GM19452 (cell line): ENCODE measurements around the gene TRIM15.
"Not testable (repeated sequence)": the region's sequence is repeated elsewhere in the genome, so short reads cannot be mapped to it uniquely, and the experiment has no call there.

Source experiments
- ATAC-seq: cut with Tn5 transposase; IDR thresholded peaks from one replicate; pipeline ENCODE4 v1.9.1; 2021; ENCODE audit not compliant: unreplicated experiment

Gene TRIM15

DNA sequence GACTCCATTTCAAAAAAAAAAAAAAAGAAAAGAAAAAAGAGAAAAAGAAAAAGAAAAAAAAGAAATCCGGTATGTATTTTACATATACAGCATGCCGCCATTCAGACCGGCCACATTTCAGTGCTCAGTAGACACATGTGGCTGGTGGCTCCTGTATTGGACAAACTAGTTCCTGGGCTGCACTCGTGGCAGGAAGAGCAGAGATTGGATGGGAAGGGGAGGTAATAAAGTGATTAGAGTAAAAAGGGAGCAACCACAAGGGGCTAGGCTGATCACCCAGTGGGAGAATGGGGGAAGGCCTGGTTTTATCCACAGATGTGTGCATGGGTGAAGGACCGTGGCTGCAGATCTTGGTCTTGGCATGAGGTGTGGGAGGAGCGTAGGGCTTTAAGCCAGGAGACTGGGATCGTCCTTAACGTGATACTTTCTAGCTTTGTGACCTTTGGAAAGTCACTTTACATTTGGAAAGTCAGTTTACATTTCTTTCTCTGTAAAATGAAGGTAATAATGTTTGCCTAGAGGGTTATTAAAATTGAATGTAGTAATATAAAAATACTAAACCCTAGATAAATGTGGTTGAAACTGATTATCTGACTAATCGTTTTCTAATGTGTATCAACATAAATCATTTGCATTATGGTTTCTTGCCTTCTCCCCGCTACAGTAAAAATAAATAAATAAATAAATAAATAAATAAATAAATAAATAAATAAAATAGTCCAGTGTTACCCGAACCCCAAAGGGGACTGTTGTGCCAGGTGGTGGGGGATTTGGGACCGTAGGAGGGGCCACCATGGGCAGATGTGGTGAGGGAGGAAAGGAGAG lies 869 bp upstream of the TRIM15 start:
- ATAC-seq, result no peak

DNA sequence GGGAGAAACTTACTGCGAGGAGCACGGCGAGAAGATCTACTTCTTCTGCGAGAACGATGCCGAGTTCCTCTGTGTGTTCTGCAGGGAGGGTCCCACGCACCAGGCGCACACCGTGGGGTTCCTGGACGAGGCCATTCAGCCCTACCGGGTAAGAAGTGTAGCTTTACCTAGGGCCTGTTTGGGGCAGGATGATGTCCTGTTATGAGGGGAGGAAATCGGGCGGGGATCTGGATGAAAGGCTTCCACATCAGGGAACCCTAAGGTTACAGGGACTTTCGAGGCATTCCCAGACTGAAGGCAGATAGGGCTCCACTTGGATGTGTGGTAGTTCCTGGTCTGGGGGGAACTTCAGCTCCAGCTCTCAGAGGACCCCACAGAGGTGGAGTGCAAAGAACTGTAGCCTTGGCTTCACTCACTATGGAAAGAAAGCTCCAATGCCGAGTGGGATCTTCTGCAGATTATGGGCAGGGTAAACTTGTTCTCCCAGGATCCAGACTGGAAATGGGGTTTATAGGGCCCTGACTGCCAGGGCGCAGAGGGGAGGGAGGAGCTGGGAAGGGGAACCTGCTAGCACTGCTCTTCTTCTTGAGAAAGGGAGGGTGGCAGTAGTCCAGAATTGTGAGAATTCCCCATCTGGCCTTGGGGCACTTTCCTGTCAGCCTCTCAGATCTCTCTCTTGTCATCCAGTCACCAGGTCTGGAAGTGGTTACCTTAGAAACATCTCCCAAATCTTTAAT lies 740 bp downstream of the TRIM15 start:
- ATAC-seq, result no peak

DNA sequence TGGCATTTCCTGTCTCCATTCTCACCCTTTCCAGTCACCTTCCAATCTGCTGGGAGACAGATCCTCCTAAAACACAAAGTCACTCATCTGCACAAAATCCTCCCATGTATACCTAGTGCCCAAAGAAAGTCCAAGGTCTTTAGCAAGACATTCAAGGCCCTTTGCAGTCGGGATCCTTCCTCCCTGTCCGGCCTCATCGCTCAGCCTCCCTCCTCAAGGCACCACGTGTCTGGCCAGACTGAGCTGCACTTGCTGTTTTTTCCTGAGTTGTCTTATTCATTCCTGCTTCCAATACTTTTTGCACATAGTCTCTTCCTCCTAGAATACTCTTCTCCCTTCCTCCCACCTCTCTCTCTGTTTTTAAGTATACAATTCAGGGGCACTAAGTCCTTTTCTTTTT lies 1.4 kb downstream of the TRIM15 start:
- ATAC-seq, result no peak

DNA sequence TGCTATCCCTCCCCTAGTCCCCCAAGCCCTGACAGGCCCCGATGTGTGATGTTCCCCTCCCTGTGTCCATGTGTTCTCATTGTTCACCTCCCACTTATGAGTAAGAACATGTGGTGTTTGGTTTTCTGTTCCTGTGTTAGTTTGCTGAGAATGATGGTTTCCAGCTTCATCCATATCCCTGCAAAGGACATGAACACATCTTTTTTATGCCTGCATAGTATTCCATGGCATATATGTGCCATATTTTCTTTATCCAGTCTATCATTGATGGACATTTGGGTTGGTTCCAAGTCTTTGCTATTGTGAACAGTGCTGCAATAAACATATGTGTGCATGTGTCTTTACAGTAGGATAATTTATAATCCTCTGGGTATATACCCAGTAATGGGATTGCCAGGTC lies 1.9 kb downstream of the TRIM15 start:
- ATAC-seq, result not testable (repeated sequence)

DNA sequence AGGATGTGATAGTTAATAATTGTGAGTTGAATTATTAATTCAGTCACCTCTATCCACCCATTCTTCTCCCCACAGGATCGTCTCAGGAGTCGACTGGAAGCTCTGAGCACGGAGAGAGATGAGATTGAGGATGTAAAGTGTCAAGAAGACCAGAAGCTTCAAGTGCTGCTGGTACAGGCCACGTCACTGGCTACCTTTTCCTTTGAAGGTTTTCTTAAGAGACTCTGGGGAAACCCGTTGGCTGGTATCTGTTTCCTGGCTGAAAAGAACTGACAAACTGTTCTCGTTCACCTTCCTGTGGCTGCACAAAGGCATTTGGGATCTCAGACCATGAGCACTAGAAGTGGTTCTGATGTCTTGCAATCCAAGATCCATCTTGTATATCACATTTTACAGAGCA lies 3.8 kb downstream of the TRIM15 start:
- ATAC-seq, result no peak

DNA sequence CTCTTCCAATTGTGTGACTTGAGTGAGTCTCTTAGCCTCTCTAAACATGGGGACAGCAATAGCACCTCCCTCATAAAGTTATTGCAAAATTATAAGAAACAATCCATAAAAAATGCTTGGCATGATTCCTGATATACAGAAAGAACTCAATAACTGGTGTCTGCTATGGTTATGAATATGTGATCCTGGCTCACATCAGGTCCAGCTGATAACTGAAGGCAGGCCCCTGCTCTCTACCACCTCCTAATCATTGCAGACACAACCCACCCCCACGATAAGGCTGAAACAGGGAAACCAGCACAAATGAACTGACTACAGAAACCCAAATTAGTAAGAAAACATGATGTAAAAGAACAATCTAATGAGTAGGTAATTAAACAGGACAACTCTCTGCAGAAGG lies 5.4 kb downstream of the TRIM15 start:
- ATAC-seq, result no peak

DNA sequence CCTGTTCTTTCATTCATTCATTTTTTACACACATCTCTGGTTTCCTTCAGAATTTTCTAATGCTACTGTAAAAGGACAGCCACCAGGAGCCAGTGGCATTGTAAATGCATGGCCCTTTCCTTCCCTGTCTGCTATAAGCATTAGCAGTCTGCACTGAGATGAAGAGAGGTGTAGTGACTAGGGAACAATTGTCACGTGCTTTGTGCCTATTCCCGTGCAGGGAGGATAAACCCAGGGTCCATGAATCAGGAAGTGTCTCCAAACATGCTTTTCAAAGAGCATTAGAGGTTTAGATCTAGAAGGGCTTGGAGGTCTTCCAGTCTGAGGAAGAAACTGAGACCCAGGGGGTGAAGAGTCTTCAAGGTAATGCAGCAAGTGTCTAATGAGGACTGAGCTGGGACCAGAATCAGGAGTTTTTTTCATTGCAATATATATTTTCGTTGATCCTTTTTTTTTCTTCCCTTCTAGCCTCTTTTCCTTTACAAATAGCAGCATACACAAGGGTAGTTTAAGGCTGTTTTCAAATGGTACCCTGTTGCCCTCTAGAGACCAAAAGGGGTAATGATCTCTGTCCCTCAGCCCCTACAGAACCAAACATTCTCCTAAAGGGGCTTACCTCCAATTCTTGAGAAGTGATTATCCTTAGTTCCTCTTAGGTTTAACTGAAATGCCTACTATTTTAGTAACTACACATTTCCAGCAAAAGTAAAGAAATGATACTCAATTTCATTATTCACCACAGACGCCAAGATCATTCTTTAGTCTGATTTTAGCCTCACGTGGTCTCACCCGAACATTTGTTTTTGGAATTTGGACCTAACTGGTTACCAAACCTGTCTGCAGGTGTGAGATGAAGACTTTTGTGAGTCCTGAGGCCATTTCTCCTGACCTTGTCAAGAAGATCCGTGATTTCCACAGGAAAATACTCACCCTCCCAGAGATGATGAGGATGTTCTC lies 6.6 kb downstream of the TRIM15 start:
- ATAC-seq, result no peak

DNA sequence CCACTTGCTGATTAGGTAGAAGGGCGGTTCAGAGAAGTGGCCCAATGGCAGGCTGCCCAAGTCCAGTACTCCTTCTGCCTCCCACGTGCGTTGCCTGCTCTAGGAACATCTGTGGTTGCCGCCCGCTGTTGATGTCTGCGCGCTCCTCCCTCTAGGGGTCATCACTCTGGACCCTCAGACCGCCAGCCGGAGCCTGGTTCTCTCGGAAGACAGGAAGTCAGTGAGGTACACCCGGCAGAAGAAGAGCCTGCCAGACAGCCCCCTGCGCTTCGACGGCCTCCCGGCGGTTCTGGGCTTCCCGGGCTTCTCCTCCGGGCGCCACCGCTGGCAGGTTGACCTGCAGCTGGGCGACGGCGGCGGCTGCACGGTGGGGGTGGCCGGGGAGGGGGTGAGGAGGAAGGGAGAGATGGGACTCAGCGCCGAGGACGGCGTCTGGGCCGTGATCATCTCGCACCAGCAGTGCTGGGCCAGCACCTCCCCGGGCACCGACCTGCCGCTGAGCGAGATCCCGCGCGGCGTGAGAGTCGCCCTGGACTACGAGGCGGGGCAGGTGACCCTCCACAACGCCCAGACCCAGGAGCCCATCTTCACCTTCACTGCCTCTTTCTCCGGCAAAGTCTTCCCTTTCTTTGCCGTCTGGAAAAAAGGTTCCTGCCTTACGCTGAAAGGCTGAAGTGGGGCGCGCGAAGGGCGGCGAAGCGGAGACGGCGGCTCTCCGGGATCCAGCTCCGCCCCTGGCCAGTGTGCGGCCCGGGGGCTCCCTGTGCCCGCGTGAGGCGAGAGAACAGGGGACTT lies 8.5 kb downstream of the TRIM15 start:
- no peak for ATAC-seq

DNA sequence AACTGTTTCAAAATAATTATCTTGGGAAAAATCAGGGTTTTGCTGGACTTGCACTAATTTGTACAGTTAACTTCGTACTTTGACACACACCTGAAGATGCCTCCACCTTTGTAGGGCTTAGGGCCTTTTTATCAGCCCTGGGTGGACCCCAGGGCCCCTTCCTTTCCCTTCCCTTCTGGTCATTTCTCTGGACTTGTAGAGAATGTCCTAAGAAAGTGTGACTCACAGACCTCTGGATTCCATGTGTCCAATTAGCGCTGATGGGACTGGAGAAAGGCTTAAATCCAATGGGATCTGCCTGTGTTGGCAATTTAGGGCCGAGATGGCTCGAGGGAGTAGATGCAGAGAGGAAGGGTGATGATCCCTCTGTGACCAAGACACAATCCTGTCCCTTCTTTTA lies 9.3 kb downstream of the TRIM15 start:
- ATAC-seq, result no peak

DNA sequence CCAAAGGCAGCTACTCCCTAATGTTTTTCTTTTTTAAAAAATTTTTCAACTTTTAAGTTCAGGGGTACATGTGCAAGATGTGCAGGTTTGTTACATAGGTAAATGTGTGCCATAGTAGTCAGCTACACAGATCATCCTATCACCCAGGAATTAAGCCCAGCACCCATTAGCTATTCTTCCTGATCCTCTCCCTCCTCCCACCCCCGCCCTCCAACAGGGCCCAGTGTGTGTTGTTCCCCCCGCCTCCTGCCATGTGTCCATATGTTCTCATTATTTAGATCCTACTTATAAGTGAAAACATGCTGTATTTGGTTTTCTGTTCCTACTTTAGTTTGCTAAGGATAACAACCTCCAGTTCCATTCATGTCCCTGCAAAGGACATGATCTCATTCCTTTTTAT lies 12.4 kb downstream of the TRIM15 start:
- ATAC-seq, result no peak

DNA sequence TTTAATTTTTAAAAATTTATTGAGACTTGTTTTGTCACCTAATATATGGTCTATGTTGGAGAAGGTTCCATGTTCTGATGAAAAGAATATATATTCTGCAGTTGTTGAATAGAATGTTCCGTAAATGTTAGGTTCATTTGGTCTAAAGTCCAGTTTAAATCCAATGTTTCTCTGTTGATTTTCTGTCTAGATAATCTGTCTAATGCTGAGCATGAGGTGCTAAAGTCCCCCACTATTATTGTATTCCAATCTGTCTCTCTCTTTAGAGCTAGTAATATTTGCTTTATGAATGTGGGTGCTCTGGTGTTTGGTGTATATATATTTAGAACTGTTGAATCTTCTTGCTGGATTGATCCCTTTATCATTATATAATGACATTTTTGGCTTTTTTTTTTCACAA lies 15.5 kb downstream of the TRIM15 start:
- ATAC-seq, result no peak

DNA sequence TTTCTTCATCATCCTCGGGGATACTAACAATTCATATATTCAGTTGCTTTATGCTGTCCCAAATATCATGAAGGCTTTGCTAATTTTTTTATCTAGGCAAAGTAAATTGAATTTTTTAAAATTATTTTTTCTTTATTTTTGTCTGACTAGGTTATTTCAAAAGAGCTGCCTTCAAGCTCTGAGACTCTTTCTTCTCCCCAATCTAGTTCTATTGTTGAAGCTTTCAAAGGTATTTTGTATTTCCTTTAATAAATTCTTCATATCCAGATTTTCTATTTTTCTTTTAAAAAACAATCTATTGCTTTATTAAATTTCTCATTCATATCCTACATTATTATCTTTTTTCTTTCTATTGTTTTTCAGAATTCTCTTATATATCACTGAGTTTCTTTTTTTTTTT lies 16.8 kb downstream of the TRIM15 start:
- no peak for ATAC-seq

DNA sequence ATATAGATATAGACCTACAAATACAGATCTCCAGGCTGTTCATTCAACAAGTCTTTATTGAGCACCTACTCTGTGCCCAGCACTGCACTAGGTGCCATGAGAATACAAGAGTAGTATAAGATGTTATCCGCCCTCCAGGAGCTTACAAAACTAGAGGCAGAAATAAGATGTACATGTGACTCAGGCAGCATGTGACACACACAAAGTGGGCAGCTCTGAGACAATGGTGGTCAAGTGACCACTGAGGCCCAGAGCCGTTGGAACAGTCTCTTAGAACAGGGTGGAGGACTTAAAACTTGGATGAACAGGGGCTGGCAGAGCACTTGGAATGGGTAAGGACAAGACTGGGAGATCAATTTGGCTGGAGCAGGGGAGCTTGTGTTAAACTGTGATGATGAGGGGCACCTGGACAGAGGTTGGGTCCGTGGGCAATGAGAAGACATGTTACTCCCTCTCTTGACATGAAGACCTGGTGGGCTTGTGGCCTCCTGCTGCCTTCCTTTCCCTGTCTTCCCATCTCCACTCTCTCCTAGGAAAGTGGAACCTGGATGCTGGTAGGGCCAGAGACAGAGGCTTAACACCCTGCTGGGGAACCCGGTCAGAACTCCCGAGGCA lies 21.2 kb downstream of the TRIM15 start:
- ATAC-seq, result no peak

DNA sequence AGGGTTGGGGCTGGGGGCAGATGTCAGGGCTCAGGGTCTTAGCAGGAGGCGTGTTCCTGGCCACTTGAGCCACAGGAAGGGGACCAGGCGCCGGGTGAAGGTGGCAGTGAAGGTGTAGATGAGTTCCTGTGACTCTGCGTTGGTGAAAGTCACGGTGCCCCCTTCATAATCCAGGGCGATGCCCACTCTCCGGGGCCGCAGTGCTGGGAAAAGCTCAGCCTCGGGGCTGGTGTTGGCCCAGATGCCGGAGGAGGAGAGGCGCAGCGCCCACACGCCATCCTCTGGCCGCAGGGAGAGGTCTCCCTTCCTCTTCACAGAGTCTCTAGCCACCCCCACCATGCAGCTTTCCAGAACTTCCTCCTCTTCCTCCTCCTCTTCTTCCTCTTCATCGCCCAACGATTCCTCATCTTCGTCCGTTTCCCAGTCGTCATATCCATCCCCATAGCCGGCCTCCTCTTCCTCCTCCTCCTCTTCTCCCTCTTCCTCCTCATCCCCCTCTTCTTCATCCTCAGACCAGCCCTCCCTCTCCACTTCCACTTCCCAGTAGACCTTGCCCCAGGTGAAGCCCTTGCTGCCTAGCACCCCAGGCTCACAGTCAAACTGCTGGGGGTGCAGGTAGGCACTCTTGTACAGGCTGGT lies 22.6 kb downstream of the TRIM15 start:
- no peak for ATAC-seq

DNA sequence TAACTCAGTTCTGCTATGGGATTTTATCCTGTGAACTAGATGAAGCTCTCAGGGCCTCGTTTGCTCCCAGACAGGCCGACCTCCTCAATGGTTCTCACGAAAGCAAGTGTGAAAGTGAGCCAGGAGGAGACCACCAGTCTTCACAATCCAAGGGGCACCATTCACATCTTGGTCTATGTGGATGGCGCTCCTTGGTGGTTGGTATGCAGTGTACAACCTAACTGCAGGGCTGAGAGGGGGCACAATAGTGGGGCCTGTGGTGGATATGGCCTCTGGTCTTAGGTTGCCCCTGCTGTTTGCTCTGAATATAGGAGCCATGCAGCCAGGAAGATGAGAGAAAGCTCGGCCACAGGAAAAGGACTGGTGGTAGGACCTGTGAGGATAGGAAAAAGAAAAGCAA lies 25.2 kb downstream of the TRIM15 start:
- ATAC-seq, result no peak

DNA sequence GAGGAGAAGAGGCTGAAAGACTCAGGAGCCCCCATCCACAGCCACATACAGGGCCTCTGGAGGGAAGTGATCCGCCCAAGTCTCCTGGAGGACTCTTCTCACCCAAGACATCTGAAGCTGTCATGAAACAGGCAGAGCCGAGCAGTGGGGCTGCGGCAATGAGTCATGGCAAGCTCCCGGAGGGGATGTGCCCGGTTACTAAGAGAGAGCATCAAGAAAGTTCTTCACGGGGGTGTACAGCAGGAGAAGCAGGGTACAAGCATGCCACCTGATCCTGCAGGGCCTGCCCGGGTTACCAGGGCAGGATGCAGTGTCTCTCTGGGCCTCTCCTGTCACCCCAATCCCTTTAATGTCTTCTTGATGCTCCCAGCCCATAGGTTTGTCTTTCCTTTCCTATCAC lies 28.7 kb downstream of the TRIM15 start:
- ATAC-seq, result no peak

DNA sequence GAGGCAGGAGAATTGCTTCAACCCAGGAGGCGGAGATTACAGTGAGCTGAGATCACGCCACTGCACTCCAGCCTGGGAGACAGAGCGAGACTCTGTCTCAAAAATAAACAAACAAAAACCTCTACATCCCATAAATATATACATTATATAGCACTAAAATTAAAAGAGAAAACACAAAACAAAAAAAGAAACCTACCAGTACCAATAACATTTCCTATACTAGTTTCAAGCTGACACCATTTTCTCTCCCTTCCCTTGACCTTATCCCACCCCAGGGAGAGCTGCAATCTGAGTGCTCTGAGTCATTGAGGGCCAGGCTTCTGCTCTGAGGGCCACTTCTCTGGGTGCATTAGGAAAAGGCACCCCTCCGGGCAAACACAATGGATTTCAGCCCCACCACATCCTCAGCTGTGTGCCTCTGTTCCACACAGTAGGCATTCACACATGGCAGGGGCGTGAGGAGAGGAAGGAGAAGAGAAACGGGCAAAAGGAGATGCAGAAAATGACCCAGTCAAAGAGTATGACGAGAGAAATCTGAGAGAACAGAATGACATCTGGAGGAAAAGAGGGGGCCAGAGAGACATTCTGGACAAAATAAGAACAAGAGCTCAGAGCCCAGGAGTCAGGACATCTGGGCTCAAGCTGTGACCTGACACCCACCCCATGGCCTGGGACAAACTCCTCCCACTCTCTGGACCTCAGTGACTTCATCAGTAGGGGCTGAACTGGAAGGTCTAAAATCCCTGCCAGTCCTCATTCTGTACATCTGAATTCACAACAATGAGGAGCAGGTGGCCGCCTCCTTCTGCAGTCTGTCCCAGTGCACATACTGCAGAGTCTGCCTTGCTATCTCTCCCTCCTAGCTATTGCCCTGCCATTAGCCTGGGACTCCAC lies 31.7 kb downstream of the TRIM15 start:
- no peak for ATAC-seq

DNA sequence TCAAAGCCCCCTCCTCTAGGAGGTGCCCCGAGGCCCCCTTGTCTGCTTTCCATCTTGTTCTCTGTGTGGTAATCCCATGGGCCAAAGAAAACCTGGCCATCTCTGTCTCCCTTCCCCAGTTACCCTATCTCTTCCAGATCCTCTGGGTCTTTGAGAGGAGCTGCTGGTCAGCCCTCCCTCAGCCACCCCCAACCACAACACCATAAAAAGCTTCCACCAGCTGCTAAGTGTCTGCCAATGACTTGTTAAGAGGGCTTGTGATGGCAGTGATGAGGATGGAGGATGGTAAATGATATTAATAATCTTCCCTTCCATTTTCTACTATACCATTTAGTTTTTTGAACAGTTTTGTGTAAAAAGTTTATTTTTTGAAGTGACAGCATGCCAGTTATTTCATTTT lies 32.6 kb downstream of the TRIM15 start:
- no peak for ATAC-seq

DNA sequence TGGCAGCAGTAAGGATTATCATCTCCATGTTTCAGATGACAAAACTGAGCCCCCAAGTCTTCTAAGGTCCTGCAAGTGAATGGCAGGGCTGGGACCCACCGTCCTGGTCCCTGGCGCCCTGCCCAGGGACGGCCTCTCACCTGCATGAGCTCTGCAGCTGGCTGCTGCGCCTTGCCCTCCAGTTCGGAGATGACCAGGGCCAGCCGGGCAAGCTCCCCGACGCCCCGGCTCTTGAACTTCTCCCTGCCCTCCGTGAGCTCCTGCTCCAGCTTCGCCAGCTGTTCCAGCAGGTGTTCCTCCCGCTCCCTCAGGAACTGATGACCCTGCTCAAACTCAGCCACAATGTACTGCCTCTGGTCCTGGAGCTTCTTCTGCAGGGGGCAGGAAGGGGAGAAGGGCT lies 33.0 kb downstream of the TRIM15 start:
- no peak for ATAC-seq
